Left ventricle myocardium inferior (tissue), 1 donor: ENCODE measurements around the gene F2. TPM values are rescaled to one million over a fixed set of nuclear protein-coding genes. Genes with fewer than 3 reads are reported as not detected.

Experiments used
- DNase-seq: peaks from one replicate; pipeline ENCODE4 v3.0.0-alpha.2; 2020
- H3K27ac ChIP-seq: fragments of 200-600 bp; replicated peaks from 2 replicates; pipeline ENCODE4 v1.8.0; 2021
- H3K27me3 ChIP-seq: fragments of 200-600 bp; 2 replicates; pipeline ENCODE4 v1.8.0; 2021; ENCODE audit warnings: low read depth
- H3K36me3 ChIP-seq: fragments of 200-600 bp; 2 replicates; pipeline ENCODE4 v1.8.0; 2021
- H3K4me1 ChIP-seq: fragments of 200-600 bp; 2 replicates; pipeline ENCODE4 v1.8.0; 2021
- H3K4me3 ChIP-seq: fragments of 200-600 bp; 2 replicates; pipeline ENCODE4 v1.8.0; 2021; ENCODE audit warnings: mild to moderate bottlenecking, moderate library complexity
- H3K9me3 ChIP-seq: fragments of 200-600 bp; replicated peaks from 2 replicates; pipeline ENCODE4 v1.8.0; 2021
- CTCF ChIP-seq: fragments of 200-600 bp; IDR thresholded peaks from 2 replicates; pipeline ENCODE4 v1.8.0; 2021; ENCODE audit warnings: antibody characterized with exemption, mild to moderate bottlenecking, borderline replicate concordance
- intact Hi-C: fragments of 100-400 bp; cut with micrococcal nuclease; formaldehyde crosslinking; loops from one replicate; pipeline ENCODE4 v1.11.0; 2022
- microRNA-seq: library from miRNA; unstranded; fragments of <30 nt; microRNA quantifications from one replicate; pipeline ENCODE4 v1.2.0, GENCODE V29; 2020
- total RNA-seq: library from RNA; stranded (reverse); fragmentation: NEBNext Ultra II Directional; extraction: Animal tissue kit (Norgen Biotek cat#: 25700); gene quantifications from one replicate; pipeline ENCODE4 v1.2.1, GENCODE V29; 2021
- donor health status: DM: no; HTN: yes; CAD: no; lungs with severe emphysema.

F2 gene
- total RNA-seq, 1 donor from 2014 or later = not detected

GRCh38 chr11:46769636-46770221, 50.7 kb downstream of the F2 start:
- Histone ChIP-seq H3K27me3 (no peaks in the 10 kb centered on the region), H3K27ac (no peak overlapping the region), H3K4me3 (no peak overlapping the region), H3K36me3 (peaks cover 90% of the 10 kb centered on the region), H3K4me1 (no peaks in the 10 kb centered on the region), H3K9me3 (no peaks in the 10 kb centered on the region)
- no peak for TF ChIP-seq CTCF
- DNase-seq = no peak
- intact Hi-C loops = no loop called here

- H3K27ac ChIP-seq = no peak overlapping the region
- no peak for DNase-seq
- no peaks in the 10 kb centered on the region for H3K4me1 ChIP-seq
- H3K4me3 ChIP-seq = no peak overlapping the region
- no peak for TF ChIP-seq CTCF
- intact Hi-C loops = no loop called here
- H3K9me3 ChIP-seq = no peaks in the 10 kb centered on the region
- H3K36me3 ChIP-seq = peaks cover 93% of the 10 kb centered on the region
- no peaks in the 10 kb centered on the region for H3K27me3 ChIP-seq
Measured at GRCh38 chr11:46776878-46777277, 57.9 kb downstream of the F2 start.

- Histone ChIP-seq H3K4me1 (no peaks in the 10 kb centered on the region), H3K36me3 (peaks cover 91% of the 10 kb centered on the region), H3K9me3 (no peaks in the 10 kb centered on the region), H3K27ac (no peak overlapping the region), H3K4me3 (no peak overlapping the region), H3K27me3 (no peaks in the 10 kb centered on the region)
- intact Hi-C loops = no loop called here
- DNase-seq = no peak
- no peak for TF ChIP-seq CTCF
Measured at GRCh38 chr11:46778416-46778815, 59.4 kb downstream of the F2 start.

Small RNAs within 50 kb of the gene (microRNA-seq; reads per million reads assigned to microRNA genes)
- gene MIR5582 = not detected

Other genes starting within 250 kb of the F2 start
- gene AMBRA1, start 125.2 kb upstream of the F2 start, total RNA-seq = 14.2 TPM
- 4.8 TPM for gene HARBI1, start 102.0 kb upstream of the F2 start, total RNA-seq
- gene ATG13, start 101.7 kb upstream of the F2 start, total RNA-seq = 42.1 TPM
- 101 TPM for gene ARHGAP1, start 18.6 kb upstream of the F2 start, total RNA-seq
- gene ZNF408, start 18.2 kb upstream of the F2 start, total RNA-seq = 7.3 TPM
- gene CKAP5, start 127.1 kb downstream of the F2 start, total RNA-seq = 78.8 TPM
- gene LRP4, start 199.3 kb downstream of the F2 start, total RNA-seq = 22.0 TPM
- gene CSTPP1, start 217.5 kb downstream of the F2 start, total RNA-seq = 12.9 TPM